Nephron progenitor cell (in vitro differentiated cells): ENCODE measurements around the gene KRCC1.
A peak's percentile ranks its signal among the peaks of the same experiment; 100 is the strongest.
"Not testable (repeated sequence)": the region's sequence is repeated elsewhere in the genome, so short reads cannot be mapped to it uniquely, and the experiment has no call there.

Experiments
- DNase-seq: peaks from one replicate; pipeline ENCODE4 v3.0.0; 2021
- H3K27ac Mint-ChIP-seq: 2 replicates; pipeline ENCODE4 v1.8.0; 2021; ENCODE audit warnings: mild to moderate bottlenecking, moderate library complexity, mixed read lengths
- H3K27me3 Mint-ChIP-seq: 2 replicates; pipeline ENCODE4 v1.8.0; 2021; ENCODE audit warnings: mild to moderate bottlenecking, low read depth, mixed read lengths; ENCODE audit not compliant: poor library complexity
- H3K36me3 Mint-ChIP-seq: 2 replicates; pipeline ENCODE4 v1.8.0; 2021; ENCODE audit warnings: low read depth, mixed read lengths
- H3K4me1 Mint-ChIP-seq: 2 replicates; pipeline ENCODE4 v1.8.0; 2021; ENCODE audit warnings: mixed read lengths
- H3K4me3 Mint-ChIP-seq: 2 replicates; pipeline ENCODE4 v1.8.0; 2021; ENCODE audit warnings: mild to moderate bottlenecking, moderate library complexity, mixed read lengths
- H3K9me3 Mint-ChIP-seq: 2 replicates; pipeline ENCODE4 v1.8.0; 2021; ENCODE audit warnings: mild to moderate bottlenecking, moderate library complexity, mixed read lengths
- TF ChIP-seq, protein P1 (sequence below): fragments of 200-600 bp; sonication (generic); IDR thresholded peaks from 2 replicates; pipeline ENCODE4 v1.5.0; 2021; ENCODE audit warnings: antibody characterized with exemption

Gene KRCC1

DNA sequence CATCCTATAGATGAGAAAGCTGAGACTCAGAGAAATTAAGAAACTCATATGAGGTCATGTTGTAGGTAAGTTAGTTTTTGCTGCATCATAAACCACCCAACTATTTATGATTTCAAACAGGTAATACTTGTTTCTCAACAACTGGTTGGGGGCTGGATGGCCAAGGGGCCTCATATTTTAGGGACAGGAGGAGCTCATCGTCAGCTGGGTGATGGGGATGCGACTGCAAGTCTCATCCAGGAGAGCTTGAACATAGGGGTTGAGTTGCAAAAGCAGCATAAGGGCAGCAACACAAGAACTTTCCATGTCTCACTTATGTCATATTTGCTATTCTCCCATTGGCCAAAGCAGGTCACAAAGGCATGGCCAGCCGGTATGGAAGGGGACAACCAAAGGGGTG, 35.6 kb downstream of the KRCC1 start:
- peaks cover 31% of the 10 kb centered on the region for H3K4me1 Mint-ChIP-seq
- H3K9me3 Mint-ChIP-seq: no peaks in the 10 kb centered on the region
- peaks cover 6% of the 10 kb centered on the region for H3K36me3 Mint-ChIP-seq
- H3K27ac Mint-ChIP-seq: no peak overlapping the region
- no peak overlapping the region for H3K4me3 Mint-ChIP-seq
- TF ChIP-seq, protein P1, sequence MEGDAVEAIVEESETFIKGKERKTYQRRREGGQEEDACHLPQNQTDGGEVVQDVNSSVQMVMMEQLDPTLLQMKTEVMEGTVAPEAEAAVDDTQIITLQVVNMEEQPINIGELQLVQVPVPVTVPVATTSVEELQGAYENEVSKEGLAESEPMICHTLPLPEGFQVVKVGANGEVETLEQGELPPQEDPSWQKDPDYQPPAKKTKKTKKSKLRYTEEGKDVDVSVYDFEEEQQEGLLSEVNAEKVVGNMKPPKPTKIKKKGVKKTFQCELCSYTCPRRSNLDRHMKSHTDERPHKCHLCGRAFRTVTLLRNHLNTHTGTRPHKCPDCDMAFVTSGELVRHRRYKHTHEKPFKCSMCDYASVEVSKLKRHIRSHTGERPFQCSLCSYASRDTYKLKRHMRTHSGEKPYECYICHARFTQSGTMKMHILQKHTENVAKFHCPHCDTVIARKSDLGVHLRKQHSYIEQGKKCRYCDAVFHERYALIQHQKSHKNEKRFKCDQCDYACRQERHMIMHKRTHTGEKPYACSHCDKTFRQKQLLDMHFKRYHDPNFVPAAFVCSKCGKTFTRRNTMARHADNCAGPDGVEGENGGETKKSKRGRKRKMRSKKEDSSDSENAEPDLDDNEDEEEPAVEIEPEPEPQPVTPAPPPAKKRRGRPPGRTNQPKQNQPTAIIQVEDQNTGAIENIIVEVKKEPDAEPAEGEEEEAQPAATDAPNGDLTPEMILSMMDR: no peak
- H3K27me3 Mint-ChIP-seq: peaks cover 18% of the 10 kb centered on the region
- DNase-seq: no peak

GRCh38 chr2:88018909-88019308, 36.7 kb downstream of the KRCC1 start:
- Mint-ChIP-seq H3K27me3 (peaks cover 18% of the 10 kb centered on the region), H3K27ac (no peak overlapping the region), H3K4me3 (no peak overlapping the region), H3K4me1 (peaks cover 25% of the 10 kb centered on the region), H3K9me3 (no peaks in the 10 kb centered on the region), H3K36me3 (peaks cover 6% of the 10 kb centered on the region)
- TF ChIP-seq, protein P1: no peak
- DNase-seq: no peak

DNA sequence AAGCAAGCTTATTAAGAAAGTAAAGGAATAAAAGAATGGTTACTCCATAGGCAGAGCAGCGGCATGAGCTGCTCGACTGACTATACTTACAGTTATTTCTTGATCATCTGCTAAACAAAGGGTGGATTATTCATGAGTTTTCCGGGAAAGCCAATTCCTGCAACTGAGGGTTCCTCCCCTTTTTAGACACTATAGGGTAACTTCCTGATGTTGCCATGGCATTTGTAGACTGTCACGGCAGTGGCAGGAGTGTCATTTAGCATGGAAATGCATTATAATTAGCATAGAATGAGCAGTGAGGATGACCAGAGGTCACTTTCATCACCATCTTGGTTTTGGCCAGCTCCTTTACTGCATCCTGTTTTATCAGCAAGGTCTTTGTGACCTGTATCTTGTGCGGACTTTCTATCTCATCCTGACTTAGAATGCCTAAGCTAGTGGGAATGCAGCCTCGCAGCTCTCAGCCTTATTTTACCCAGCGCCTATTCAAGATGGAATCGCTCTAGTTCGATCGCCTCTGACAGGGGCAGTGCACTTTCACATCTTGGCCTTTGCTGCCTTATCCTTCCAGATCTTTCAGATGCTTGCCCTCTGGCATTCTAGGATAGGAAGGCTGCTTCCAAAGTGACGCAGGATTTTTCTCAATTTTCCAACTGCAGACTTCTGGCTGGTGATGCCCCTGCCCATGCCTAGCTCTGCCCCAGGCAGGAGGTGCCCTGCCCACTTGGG, 37.3 kb downstream of the KRCC1 start:
- H3K36me3 Mint-ChIP-seq, H3K9me3 Mint-ChIP-seq, H3K27ac Mint-ChIP-seq, DNase-seq: not testable (repeated sequence)
- Mint-ChIP-seq H3K4me3 (peak overlapping the region; percentile 95), H3K4me1 (peaks cover 25% of the 10 kb centered on the region), H3K27me3 (peaks cover 18% of the 10 kb centered on the region)

- H3K4me3 Mint-ChIP-seq: peak overlapping the region; percentile 95
- not testable (repeated sequence) for H3K27ac Mint-ChIP-seq, H3K36me3 Mint-ChIP-seq, H3K9me3 Mint-ChIP-seq, DNase-seq
- H3K4me1 Mint-ChIP-seq: peaks cover 25% of the 10 kb centered on the region
- peaks cover 18% of the 10 kb centered on the region for H3K27me3 Mint-ChIP-seq
Measured at GRCh38 chr2:88017780-88018038, 37.9 kb downstream of the KRCC1 start.

- Mint-ChIP-seq H3K36me3 (no peaks in the 10 kb centered on the region), H3K4me1 (peaks cover 25% of the 10 kb centered on the region), H3K27me3 (peaks cover 18% of the 10 kb centered on the region), H3K9me3 (no peaks in the 10 kb centered on the region), H3K27ac (peak overlapping the region; percentile 100), H3K4me3 (peak overlapping the region; percentile 95)
- DNase-seq: peak; percentile 66
- TF ChIP-seq, protein P1: no peak
Measured at GRCh38 chr2:88016960-88017779, 38.4 kb downstream of the KRCC1 start.

DNA sequence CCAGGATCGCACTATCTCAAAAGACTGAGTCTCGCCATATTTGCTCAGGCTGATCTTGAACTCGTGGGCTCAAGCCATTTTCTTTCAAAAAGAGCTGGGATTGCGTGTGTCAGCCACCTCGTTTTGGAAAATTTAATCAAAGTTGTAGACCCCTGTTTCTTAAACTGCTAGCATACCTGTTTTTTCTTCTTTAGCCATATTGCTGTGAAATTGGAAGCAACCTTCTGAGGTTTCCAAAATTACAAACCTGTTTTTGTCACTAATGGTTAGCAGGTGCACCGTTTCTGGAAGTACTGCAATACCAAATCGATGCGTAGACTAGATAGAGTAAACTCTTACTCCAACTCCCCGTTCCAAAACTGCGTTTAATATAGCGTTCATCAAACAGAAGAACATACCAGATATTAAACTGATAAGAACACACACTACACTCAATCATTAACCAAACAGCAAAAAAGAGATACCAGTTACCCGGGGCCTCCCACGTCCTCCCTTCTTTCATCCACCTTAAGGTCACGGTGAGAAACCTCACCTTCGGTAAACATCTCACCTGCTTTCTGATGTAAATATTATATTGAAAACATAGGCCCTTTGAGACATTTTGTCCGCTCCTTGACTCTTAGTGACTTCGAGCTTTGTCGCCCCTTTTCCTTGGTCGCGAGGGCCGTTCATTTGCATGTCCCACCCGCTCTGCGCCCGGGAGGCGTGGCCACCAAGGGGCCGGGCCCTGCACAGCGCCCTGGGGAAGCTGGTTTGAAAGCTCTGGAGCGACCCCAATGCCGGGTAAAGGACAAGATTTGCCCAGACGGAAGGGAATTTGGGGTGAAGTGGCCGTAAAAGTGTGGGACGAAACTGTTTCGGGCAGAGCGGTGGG, 39.3 kb downstream of the KRCC1 start, which contains the start of gene RNU2-63P:
Gene RNU2-63P (minus strand): TSS at position 462 of the 874 bp plus-strand sequence.
- TF ChIP-seq, protein P1: no peak
- peaks cover 18% of the 10 kb centered on the region for H3K27me3 Mint-ChIP-seq
- peaks cover 25% of the 10 kb centered on the region for H3K4me1 Mint-ChIP-seq
- H3K9me3 Mint-ChIP-seq: no peaks in the 10 kb centered on the region
- no peaks in the 10 kb centered on the region for H3K36me3 Mint-ChIP-seq
- peak within 1 kb of the TSS; percentile 95 for H3K4me3 Mint-ChIP-seq
- peak within 1 kb of the TSS; percentile 100 for H3K27ac Mint-ChIP-seq
- peak; percentile 82 for DNase-seq
